ENCODE data around the gene SF3B5.
A peak's percentile ranks its signal among the peaks of the same experiment; 100 is the strongest.

Gene SF3B5

GRCh38 chr6:144065213-144065660 lies 30.1 kb downstream of the SF3B5 start:
- TF ChIP-seq CTCF (IDR thresholded peaks at IDR 0.05; ENCODE audit: insufficient read depth, missing control alignments) = no peak
- no peak for FAIRE-seq
- no peak for DNase-seq (ENCODE audit: insufficient read length, low spot score)

- FAIRE-seq (no peak), DNase-seq (ENCODE audit: insufficient read length, low spot score) (peak; percentile 29)
- TF ChIP-seq CTCF (IDR thresholded peaks at IDR 0.05; ENCODE audit: insufficient read depth, missing control alignments) = no peak
Observed at GRCh38 chr6:144064402-144065212, 30.8 kb downstream of the SF3B5 start.

- no peak for FAIRE-seq
- DNase-seq (ENCODE audit: insufficient read length, low spot score) = peak; percentile 42
- TF ChIP-seq CTCF (IDR thresholded peaks at IDR 0.05; ENCODE audit: insufficient read depth, missing control alignments) = peak; percentile 7
Observed at GRCh38 chr6:144063744-144064401, 31.5 kb downstream of the SF3B5 start.

- FAIRE-seq (no peak), DNase-seq (ENCODE audit: insufficient read length, low spot score) (no peak)
- no peak for TF ChIP-seq CTCF (IDR thresholded peaks at IDR 0.05; ENCODE audit: insufficient read depth, missing control alignments)
Observed at GRCh38 chr6:144063246-144063743, 32.1 kb downstream of the SF3B5 start.

- FAIRE-seq (no peak), DNase-seq (ENCODE audit: insufficient read length, low spot score) (no peak)
- no peak for TF ChIP-seq CTCF (IDR thresholded peaks at IDR 0.05; ENCODE audit: insufficient read depth, missing control alignments)
Observed at GRCh38 chr6:144062786-144063185, 32.6 kb downstream of the SF3B5 start.

- no peak for TF ChIP-seq CTCF (IDR thresholded peaks at IDR 0.05; ENCODE audit: insufficient read depth, missing control alignments)
- FAIRE-seq = no peak
Observed at GRCh38 chr6:144059139-144059538, 36.2 kb downstream of the SF3B5 start.

More at GRCh38 chr6:144059139-144059538, 36.2 kb downstream of the SF3B5 start:
- DNase-seq (ENCODE audit: insufficient read length, low spot score) = no peak

All from D721Med (cell line).